ENCODE results near the gene DPYSL4. TPM values are rescaled to one million over a fixed set of nuclear protein-coding genes. Genes with fewer than 3 reads are reported as not detected.

Gene DPYSL4
- total RNA-seq, 2 donors from 2014 or later: 4.1 to 22.6 TPM

- H3K36me3 ChIP-seq: no peaks in the 10 kb centered on the region
- no peak overlapping the region for H3K4me3 ChIP-seq
- TF ChIP-seq CTCF (IDR thresholded peaks at IDR 0.05): no peak
- no peak for TF ChIP-seq POLR2AphosphoS5 (IDR thresholded peaks at IDR 0.05)
- TF ChIP-seq POLR2A (IDR thresholded peaks at IDR 0.05): no peak
- no peaks in the 10 kb centered on the region for H3K9me3 ChIP-seq
- no peak overlapping the region for H3K27ac ChIP-seq
- H3K27me3 ChIP-seq (replicated peaks; ENCODE audit: insufficient read depth): no peaks in the 10 kb centered on the region
- 74% methylated on average over 15 of the region's 16 CpGs for WGBS
- DNase-seq (ENCODE audit: low spot score): no peak
- no peaks in the 10 kb centered on the region for H3K4me1 ChIP-seq (replicated peaks)
- intact Hi-C loops (cut with DNase I): no loop called here
Measured at GRCh38 chr10:132179551-132180392, 7.0 kb upstream of the DPYSL4 start.

GRCh38 chr10:132180736-132181135 lies 6.0 kb upstream of the DPYSL4 start:
- H3K36me3 ChIP-seq: no peaks in the 10 kb centered on the region
- H3K27ac ChIP-seq: no peak overlapping the region
- 53% methylated on average over 14 of the region's 14 CpGs for WGBS
- no peak overlapping the region for H3K4me3 ChIP-seq
- no peaks in the 10 kb centered on the region for H3K9me3 ChIP-seq
- TF ChIP-seq POLR2AphosphoS5 (IDR thresholded peaks at IDR 0.05): no peak
- TF ChIP-seq CTCF (IDR thresholded peaks at IDR 0.05): no peak
- TF ChIP-seq POLR2A (IDR thresholded peaks at IDR 0.05): no peak
- no peak for DNase-seq (ENCODE audit: low spot score)
- peaks cover 4% of the 10 kb centered on the region for H3K4me1 ChIP-seq (replicated peaks)
- intact Hi-C loops (cut with DNase I): no loop called here
- no peaks in the 10 kb centered on the region for H3K27me3 ChIP-seq (replicated peaks; ENCODE audit: insufficient read depth)

GRCh38 chr10:132181691-132182425 lies 4.9 kb upstream of the DPYSL4 start:
- intact Hi-C loops (cut with DNase I): no loop called here
- no peaks in the 10 kb centered on the region for H3K36me3 ChIP-seq
- H3K4me1 ChIP-seq (replicated peaks): peaks cover 12% of the 10 kb centered on the region
- no peaks in the 10 kb centered on the region for H3K27me3 ChIP-seq (replicated peaks; ENCODE audit: insufficient read depth)
- H3K9me3 ChIP-seq: no peaks in the 10 kb centered on the region
- H3K4me3 ChIP-seq: no peak overlapping the region
- TF ChIP-seq POLR2AphosphoS5 (IDR thresholded peaks at IDR 0.05): no peak
- TF ChIP-seq CTCF (IDR thresholded peaks at IDR 0.05): no peak
- TF ChIP-seq POLR2A (IDR thresholded peaks at IDR 0.05): no peak
- H3K27ac ChIP-seq: no peak overlapping the region
- 65% methylated on average over 25 of the region's 25 CpGs for whole genome bisulfite sequencing
- DNase-seq (ENCODE audit: low spot score): no peak

GRCh38 chr10:132182591-132182990 lies 4.2 kb upstream of the DPYSL4 start:
- 82% methylated on average over 7 of the region's 7 CpGs for WGBS
- no peak for DNase-seq (ENCODE audit: low spot score)
- Histone ChIP-seq H3K4me3 (no peak overlapping the region), H3K4me1 (replicated peaks) (peaks cover 15% of the 10 kb centered on the region), H3K27me3 (replicated peaks; ENCODE audit: insufficient read depth) (no peaks in the 10 kb centered on the region), H3K36me3 (no peaks in the 10 kb centered on the region), H3K9me3 (no peaks in the 10 kb centered on the region), H3K27ac (no peak overlapping the region)
- TF ChIP-seq POLR2A (IDR thresholded peaks at IDR 0.05) (no peak), POLR2AphosphoS5 (IDR thresholded peaks at IDR 0.05) (no peak), CTCF (IDR thresholded peaks at IDR 0.05) (no peak)
- intact Hi-C loops (cut with DNase I): no loop called here

All from prostate gland (tissue), 2 donors.